Measurements from ENCODE around the gene NR5A2. TPM values are rescaled to one million over a fixed set of nuclear protein-coding genes. Genes with fewer than 3 reads are reported as not detected.

The NR5A2 gene
- total RNA-seq, 1 experiment from 2014 or later = 22.3 TPM

GRCh38 chr1:200053646-200054045, 26.1 kb downstream of the NR5A2 start (continued):
- TF ChIP-seq MYBL2 (CRISPR knock-in tag; IDR thresholded peaks at IDR 0.05) = no peak

GRCh38 chr1:200058341-200058740, 30.8 kb downstream of the NR5A2 start:
- CTCF ChIA-PET = no interaction called here
- Mint-ChIP-seq H3K27ac (no peak overlapping the region), H3K9me3 (no peaks in the 10 kb centered on the region), H3K27me3 (ENCODE audit: low read depth) (no peaks in the 10 kb centered on the region), H3K36me3 (peaks cover 30% of the 10 kb centered on the region), H3K4me1 (peaks cover 6% of the 10 kb centered on the region), H3K4me3 (no peak overlapping the region)
- no peak for TF ChIP-seq RORB (CRISPR knock-in tag; IDR thresholded peaks at IDR 0.05)
- TF ChIP-seq ZNF532 (CRISPR knock-in tag; IDR thresholded peaks at IDR 0.05; ENCODE audit: borderline replicate concordance) = no peak
- TF ChIP-seq CREB1 (CRISPR knock-in tag; IDR thresholded peaks at IDR 0.05) = no peak
- TF ChIP-seq PRRX2 (CRISPR knock-in tag; IDR thresholded peaks at IDR 0.05) = no peak
- TF ChIP-seq EMX1 (CRISPR knock-in tag; IDR thresholded peaks at IDR 0.05) = no peak
- TF ChIP-seq ZNF281 (CRISPR knock-in tag; IDR thresholded peaks at IDR 0.05) = no peak
- TF ChIP-seq SOX15 (CRISPR knock-in tag; IDR thresholded peaks at IDR 0.05) = no peak
- TF ChIP-seq IRF1 (CRISPR knock-in tag; IDR thresholded peaks at IDR 0.05) = no peak
- TF ChIP-seq JUN (CRISPR knock-in tag; IDR thresholded peaks at IDR 0.05) = no peak
- no peak for TF ChIP-seq ERG (CRISPR knock-in tag; IDR thresholded peaks at IDR 0.05)
- no peak for TF ChIP-seq ATF3 (CRISPR knock-in tag; conservative IDR thresholded peaks at IDR 0.05)
- TF ChIP-seq ZNF423 (CRISPR knock-in tag; IDR thresholded peaks at IDR 0.05) = no peak
- no peak for TF ChIP-seq ZNF232 (CRISPR knock-in tag; IDR thresholded peaks at IDR 0.05)
- POLR2A ChIA-PET = interaction anchor here (0.5 kb wide), 1 partner anchor 167 kb away, joined by 3 read pairs; no protein-coding TSS in a partner anchor
- DNase-seq (ENCODE audit: low spot score) (no peak), ATAC-seq (no peak)

GRCh38 chr1:200062143-200062542, 34.6 kb downstream of the NR5A2 start:
- Mint-ChIP-seq H3K4me3 (no peak overlapping the region), H3K4me1 (no peaks in the 10 kb centered on the region), H3K27me3 (ENCODE audit: low read depth) (no peaks in the 10 kb centered on the region), H3K36me3 (peaks cover 25% of the 10 kb centered on the region), H3K9me3 (no peaks in the 10 kb centered on the region), H3K27ac (no peak overlapping the region)
- ChIA-PET CTCF (no interaction called here), POLR2A (no interaction called here)
- ATAC-seq = no peak
- DNase-seq (ENCODE audit: low spot score) = no peak
- no peak for TF ChIP-seq MXD4 (CRISPR knock-in tag; IDR thresholded peaks at IDR 0.05; ENCODE audit: borderline replicate concordance)
- TF ChIP-seq HMGXB4 (CRISPR knock-in tag; IDR thresholded peaks at IDR 0.05) = no peak
